WERI-Rb-1 (cell line): ENCODE measurements around the gene UTP3.
"Not testable (repeated sequence)": the region's sequence is repeated elsewhere in the genome, so short reads cannot be mapped to it uniquely, and the experiment has no call there.

Experiments
- DNase-seq: peaks from one replicate; pipeline ENCODE4 v3.0.0-alpha.2; 2020
- H3K27ac ChIP-seq: fragments of 250-450 bp; sonication (Bioruptor Pico); 2 replicates; pipeline ENCODE4 v1.5.1; 2020; ENCODE audit warnings: mild to moderate bottlenecking, moderate library complexity
- H3K27me3 ChIP-seq: fragments of 250-450 bp; sonication (Bioruptor Pico); 2 replicates; pipeline ENCODE4 v1.5.1; 2021; ENCODE audit warnings: mild to moderate bottlenecking, low read depth, moderate library complexity; ENCODE audit not compliant: insufficient read depth, severe bottlenecking
- H3K36me3 ChIP-seq: fragments of 250-450 bp; sonication (Bioruptor Pico); 2 replicates; pipeline ENCODE4 v1.5.1; 2020; ENCODE audit warnings: mild to moderate bottlenecking, moderate library complexity
- H3K4me3 ChIP-seq: 2 replicates; pipeline ENCODE4 v1.5.1; 2011; ENCODE audit warnings: low read depth, mild to moderate bottlenecking, control low read depth, low read length
- H3K9me3 ChIP-seq: fragments of 250-450 bp; sonication (Bioruptor Pico); 2 replicates; pipeline ENCODE4 v1.5.1; 2021; ENCODE audit warnings: mild to moderate bottlenecking, moderate library complexity; ENCODE audit not compliant: severe bottlenecking
- CTCF ChIP-seq: IDR thresholded peaks from 2 replicates; pipeline ENCODE4 v1.5.1; 2011; ENCODE audit warnings: low read depth, mild to moderate bottlenecking, control low read depth, inconsistent platforms, low read length

UTP3 gene

GRCh38 chr4:70687821-70688794 is at the start of gene UTP3:
Gene UTP3 (plus strand): TSS chr4:70688532. CDS start chr4:70688678, 146 bp downstream.
- H3K27ac ChIP-seq, result peak within 1 kb of the TSS; percentile 89
- peak; percentile 96 for TF ChIP-seq CTCF
- DNase-seq, result peak; percentile 96
- no peaks in the 10 kb centered on the region for H3K9me3 ChIP-seq
- H3K36me3 ChIP-seq, result peaks cover 7% of the 10 kb centered on the region; the same call in 1 of the 2 replicates
- peak within 1 kb of the TSS; percentile 91 for H3K4me3 ChIP-seq
- H3K27me3 ChIP-seq, result no peaks in the 10 kb centered on the region

GRCh38 chr4:70640192-70640591 is 48.1 kb upstream of the UTP3 start:
- Histone ChIP-seq H3K4me3 (no peak overlapping the region), H3K27ac (no peak overlapping the region), H3K27me3 (no peaks in the 10 kb centered on the region), H3K36me3 (no peaks in the 10 kb centered on the region), H3K9me3 (no peaks in the 10 kb centered on the region)
- no peak for TF ChIP-seq CTCF
- DNase-seq, result no peak

GRCh38 chr4:70650741-70651140 is 37.6 kb upstream of the UTP3 start:
- H3K36me3 ChIP-seq, H3K27ac ChIP-seq, DNase-seq, H3K27me3 ChIP-seq, H3K9me3 ChIP-seq, H3K4me3 ChIP-seq: not testable (repeated sequence)

- Histone ChIP-seq H3K27me3 (no peaks in the 10 kb centered on the region), H3K27ac (no peak overlapping the region), H3K9me3 (no peaks in the 10 kb centered on the region), H3K4me3 (no peak overlapping the region), H3K36me3 (no peaks in the 10 kb centered on the region)
- TF ChIP-seq CTCF, result 0 out of 2 replicates have a peak, but pooled peaks have one; percentile 18
- DNase-seq, result no peak
These were observed 36.3 kb upstream of the UTP3 start for GRCh38 chr4:70651864-70652506.

GRCh38 chr4:70654605-70655011 is 33.7 kb upstream of the UTP3 start:
- no peak overlapping the region for H3K27ac ChIP-seq
- no peaks in the 10 kb centered on the region for H3K9me3 ChIP-seq
- H3K36me3 ChIP-seq, result no peaks in the 10 kb centered on the region
- no peaks in the 10 kb centered on the region for H3K27me3 ChIP-seq
- DNase-seq, result no peak
- TF ChIP-seq CTCF, result no peak
- no peak overlapping the region for H3K4me3 ChIP-seq

- Histone ChIP-seq H3K27ac (no peak overlapping the region), H3K27me3 (no peaks in the 10 kb centered on the region), H3K9me3 (no peaks in the 10 kb centered on the region), H3K4me3 (no peak overlapping the region), H3K36me3 (no peaks in the 10 kb centered on the region)
- no peak for DNase-seq
- no peak for TF ChIP-seq CTCF
These were observed 31.0 kb upstream of the UTP3 start for GRCh38 chr4:70657326-70657725.
